ENCODE measurements around the gene POLR2L.
A peak's percentile ranks its signal among the peaks of the same experiment; 100 is the strongest.

POLR2L gene

DNA sequence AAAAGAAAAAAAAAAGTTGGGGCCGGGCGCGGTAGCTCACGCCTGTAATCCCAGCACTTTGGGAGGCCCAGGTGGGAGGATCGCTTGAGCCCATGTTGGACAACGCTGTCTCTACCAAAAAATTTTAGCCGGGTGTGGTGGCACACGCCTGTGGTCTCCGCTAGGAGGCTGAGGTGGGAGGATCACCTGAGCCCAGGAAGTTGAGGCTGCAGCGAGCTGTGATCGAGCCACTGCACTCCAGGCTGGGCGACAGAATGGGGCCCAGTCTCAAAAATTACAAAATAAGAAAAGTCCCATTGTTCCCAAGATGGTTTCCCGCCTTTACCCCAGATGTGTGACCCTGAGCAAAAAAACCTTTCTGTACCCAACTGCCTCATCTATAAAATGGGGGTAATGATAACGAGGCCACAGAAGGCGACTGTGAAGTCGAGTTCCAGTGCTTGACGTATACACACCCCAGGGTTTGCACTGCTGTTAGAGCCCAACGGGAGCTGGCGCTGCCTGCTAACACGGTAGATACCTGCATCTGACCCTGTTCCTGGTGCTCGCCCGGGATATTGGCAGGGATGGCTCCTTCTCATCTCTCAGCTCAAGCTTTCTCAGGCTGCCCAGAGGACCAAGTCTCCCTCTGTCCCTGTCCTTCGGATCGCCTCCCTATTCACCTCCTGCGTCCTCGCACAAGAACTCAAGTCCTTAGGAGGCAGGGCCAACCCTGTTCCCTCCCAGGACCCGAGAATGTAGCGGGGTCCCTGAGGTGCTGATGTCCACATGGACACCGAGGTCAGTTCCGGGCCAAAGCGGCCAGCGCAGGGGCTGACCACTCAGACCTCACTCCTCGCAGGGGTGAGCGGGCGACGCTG is 33.7 kb downstream of the POLR2L start:
- no peak for DNase-seq

DNA sequence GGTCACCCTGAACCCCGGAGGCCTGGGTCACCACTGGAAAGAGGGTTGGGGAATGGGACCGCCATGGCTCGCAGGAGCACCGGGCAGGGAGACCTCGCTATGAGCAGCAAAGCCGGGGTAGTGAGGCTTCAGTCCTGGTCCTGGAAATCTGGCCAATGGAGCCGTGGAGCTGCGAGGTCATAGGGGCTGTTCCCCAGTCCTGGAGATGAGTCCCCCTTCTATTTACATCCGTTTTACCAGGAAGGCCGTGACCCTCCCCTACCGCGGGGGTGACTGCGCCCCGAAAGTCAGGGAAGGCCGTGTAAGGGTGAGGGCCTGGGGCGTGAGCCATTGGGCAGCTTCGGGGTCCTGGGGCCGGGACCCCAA is 37.7 kb downstream of the POLR2L start:
- DNase-seq = no peak

- no peak for DNase-seq
Measured at GRCh38 chr11:803770-804598, 38.3 kb downstream of the POLR2L start.

GRCh38 chr11:803467-803742 is 38.9 kb downstream of the POLR2L start:
- no peak for DNase-seq

- DNase-seq = no peak
Measured at GRCh38 chr11:802693-803466, 39.4 kb downstream of the POLR2L start.

DNA sequence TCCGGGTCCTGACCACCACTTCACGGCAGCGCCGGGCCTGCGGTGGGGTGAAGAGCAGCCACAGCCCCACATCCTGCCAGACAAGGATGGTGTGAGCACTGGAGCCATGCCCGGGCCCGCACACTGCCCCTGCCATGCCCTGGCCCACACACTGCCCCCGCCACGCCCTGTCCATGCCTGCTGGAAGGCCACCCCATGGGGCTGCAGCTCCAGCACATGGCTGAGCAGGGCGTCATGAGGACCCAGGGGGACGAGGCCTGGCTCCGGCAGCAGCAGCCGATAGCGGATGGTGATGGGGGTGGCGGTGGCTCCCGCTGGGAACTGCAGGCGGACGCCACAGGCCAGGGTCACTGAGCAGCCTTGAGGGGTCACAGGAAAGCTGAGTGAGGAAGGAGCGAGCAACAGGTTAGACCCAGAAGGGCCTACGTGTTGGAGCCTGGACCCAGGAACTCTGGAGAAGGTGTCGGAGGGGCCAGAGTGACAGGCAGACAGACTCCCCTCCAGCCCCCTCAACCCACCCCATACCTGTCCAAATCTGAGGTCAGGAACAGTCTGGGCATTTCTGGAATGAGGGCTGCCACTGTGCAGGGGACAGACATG is 40.2 kb downstream of the POLR2L start:
- no peak for DNase-seq

DNA sequence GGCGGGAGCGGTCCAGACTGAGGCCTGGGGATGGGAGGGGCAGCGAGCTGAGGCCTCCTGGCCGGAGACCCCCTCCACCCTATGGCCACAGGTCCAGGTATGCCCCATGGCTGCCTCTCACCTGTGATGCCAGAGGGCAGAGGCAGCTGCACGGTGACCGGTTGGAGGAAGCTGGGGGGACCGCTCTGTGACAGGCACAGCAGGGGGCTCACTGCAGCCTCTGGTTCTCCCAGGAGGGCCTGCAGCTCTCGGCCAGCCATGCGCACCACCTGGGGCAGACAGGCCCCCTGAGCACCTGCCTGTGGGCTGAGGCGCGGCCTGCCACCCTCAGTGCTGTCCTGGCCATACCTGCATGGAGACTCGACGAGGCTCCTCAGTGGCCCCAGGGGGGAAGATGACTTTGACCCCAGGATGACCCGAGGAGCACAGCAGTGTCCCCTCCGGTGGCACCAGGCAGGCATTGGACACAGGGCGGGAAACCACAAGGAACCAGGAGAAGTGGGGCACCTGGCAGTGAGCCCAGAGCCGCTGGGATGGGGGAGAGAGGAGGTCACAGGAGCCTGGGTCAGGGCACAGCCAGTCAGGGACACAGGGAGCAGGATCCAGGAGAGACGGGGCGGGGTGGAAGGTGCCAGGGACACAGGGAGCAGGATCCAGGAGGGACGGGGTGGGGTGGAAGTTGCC is 41.1 kb downstream of the POLR2L start:
- no peak for DNase-seq

DNA sequence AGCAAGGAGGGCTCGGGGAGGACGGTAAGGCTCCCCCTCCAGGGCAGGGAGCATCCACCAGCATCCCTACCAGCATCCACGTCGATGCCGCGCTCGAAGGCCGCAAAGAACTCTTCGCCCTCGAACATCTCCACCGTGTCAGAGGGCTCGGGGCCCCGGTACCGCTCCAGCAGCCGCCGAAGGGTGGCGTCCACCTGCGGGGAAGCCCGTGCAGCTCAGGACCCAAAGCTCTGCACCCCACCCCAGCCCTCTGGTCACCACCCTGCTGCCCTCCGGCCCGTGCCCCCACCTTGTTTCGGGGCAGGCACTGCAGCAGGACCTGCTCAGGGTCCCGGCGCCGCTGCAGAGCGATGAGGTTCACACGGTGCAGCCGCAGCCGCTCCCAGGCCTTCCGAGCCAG is 41.9 kb downstream of the POLR2L start:
- DNase-seq = no peak

DNA sequence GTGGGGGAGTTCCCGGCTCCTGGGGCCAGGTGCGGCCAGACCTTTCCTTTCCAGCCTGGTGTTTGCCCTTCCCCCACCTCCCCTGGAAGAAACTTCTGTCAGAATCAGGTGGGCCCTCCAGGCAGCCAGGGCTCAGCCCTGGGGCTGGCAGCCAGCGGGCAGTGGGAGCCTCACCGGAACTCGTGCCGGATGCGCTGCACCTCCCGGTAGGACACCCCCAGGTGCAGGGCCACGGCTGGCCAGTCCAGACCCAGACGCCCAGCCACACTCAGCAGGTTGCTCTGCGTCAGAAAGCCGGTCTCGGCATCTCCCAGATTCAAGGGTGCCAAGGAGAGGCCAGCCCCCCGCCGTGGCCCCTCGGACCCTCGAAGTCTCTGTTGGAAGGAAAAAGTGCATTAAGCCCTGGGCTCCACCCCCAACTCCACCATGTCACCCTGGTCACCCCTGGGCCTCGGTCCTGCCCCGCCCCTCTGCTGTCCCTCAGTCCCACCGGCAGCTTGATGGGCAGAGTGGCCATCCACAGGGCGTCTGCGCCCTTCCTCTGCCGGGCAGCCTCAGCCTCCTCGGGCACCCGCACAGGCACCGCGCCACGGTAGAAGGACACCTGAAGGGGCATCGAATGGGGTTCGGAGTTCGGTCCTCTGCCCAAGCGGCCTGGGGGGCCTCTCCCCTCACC is 42.5 kb downstream of the POLR2L start:
- DNase-seq = no peak

DNA sequence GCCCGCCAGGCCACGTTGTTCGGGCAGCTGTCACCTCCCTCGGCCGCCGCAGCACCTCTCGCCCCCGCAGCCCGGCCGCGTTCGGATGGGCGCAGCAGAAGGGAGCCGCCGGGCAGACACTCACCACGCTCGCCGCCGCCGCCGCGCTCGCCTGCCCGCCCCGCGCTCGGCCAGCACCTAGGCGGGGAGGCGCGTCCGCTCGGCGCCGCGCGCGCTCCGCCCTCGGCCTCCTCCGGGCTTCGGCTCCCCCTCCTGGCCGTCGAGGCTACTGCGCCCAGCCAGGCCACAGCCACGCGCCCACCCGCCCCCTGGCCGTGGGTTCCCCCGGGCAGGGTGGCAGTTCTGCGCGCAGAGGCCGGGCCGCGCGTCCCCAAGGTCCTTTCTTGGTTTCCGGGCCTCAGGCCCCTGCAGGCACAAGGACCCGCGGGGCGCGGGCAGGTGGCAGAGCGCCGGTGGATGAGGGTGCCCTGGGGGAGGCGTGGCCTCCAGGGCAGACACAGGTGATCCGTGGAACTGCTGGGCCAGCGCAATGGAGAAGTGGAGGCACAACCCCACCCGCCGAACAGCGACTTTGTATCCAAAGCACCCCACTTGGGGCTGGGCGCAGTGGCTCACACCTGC is 44.1 kb downstream of the POLR2L start, which contains the start of gene SLC25A22:
Gene SLC25A22, minus strand, starts transcription at position 189 of the 621 bp plus-strand sequence. CDS start 3,275 bp downstream, outside the sequence.
- DNase-seq = peak; percentile 92

GRCh38 chr11:797296-798092 is 44.8 kb downstream of the POLR2L start:
- peak; percentile 78 for DNase-seq

GRCh38 chr11:796565-797295 is 45.6 kb downstream of the POLR2L start:
- no peak for DNase-seq

DNA sequence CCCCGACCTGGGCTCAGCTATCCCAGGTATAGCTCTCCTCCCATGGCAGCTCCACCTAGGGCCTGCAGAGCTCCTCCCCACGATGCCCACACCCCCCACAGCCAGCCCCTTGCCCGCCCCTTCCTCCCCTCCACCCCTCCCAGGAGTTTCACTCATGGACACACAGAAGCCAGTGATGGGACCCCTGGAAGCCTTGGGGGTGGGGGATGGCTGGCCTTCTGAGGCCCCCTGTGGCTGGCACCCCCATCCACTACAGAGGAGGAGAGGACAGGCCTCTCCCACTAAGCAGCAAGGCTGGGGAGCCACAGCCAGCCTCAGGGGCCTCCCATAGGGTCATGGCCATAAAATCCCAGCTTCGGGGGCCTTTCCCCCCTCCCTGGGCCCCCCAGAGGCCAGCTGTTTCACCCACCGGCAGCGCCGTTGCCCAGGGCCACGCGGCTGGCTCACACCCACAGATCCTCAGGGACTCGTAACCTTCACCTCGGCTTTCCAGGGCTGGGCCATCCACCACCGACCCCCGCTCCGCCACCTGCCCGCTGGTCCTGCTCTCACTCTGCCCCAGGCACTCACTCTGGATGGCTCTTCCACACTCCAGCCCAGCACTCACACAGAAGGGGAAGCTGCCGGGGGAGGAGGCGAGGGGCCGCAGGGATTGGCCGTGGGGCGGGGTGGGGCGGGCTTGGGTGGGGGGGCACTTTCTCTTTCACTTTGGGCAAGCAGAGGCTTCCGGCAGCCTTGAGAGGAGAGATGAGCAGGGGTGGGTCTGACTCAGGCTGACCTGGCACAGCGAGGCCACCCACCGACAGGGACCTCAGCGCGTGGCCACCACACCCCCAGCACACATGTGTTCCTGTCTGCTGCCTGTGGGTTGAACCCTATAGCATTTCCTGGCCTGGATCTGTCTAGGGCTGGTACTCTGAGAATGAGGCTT is 46.4 kb downstream of the POLR2L start:
- peak; percentile 74 for DNase-seq

DNA sequence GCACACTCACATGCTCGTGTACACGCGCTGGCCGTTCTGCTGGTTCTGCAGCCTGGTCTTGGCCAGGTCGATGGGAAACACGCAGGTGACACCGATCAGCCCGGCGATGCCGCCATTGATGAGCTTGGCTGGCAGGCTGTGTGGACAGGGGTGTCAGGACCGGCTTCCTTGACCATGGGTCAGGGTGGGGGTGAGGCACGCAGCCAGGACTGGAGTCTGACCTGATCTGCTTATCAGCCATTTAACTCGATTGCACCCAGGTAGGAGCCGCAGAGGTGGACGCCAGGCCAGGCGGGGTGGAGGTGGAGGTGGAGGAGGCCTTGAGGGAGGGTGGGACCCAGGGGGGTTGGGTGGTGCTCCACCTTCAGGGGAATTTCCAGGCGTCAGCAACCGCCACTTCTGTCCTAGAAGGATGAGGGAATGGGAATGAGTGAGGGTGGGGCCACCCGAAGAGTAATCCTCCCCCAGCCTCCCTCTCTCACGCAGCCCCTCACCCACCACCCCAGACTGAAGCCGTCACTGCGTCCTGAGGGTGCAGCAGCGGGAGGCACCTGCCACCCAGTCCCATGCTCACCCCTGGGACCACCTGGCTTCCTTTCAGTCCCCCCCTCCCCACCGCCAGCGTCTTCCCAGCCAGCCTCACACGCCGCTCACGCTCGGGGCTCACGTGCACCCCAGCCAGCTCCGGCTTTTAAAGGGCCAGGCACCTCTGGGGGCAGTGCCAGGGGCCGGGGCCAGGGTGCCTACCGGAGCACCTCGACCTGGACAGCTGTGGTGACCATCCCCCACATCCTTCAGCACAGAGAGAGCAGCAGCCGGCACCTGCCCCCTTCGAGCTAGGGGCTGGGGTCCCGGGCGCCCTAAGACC is 47.3 kb downstream of the POLR2L start:
- no peak for DNase-seq

- DNase-seq = no peak
Measured at GRCh38 chr11:794013-794765, 48.1 kb downstream of the POLR2L start.

DNA sequence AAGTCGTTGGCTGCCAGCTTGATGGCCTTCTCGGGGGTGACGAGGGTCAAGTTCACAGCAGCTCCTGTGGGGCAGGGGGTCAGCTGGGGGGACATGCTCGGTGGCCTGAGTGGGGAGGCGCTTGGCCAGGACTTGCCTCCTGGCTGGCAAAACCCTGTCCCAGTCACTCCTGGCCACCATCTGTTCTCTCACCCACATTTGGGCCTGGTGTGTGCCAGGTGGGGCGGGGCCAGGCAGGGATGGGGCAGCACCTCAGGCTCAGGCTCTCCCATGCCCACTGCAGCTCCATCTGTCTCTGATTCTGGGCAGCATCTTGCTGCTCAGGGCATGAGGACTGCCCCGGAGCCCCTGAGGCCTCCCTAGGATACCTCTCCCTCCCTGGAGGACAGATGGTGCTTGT is 48.8 kb downstream of the POLR2L start:
- no peak for DNase-seq

DNA sequence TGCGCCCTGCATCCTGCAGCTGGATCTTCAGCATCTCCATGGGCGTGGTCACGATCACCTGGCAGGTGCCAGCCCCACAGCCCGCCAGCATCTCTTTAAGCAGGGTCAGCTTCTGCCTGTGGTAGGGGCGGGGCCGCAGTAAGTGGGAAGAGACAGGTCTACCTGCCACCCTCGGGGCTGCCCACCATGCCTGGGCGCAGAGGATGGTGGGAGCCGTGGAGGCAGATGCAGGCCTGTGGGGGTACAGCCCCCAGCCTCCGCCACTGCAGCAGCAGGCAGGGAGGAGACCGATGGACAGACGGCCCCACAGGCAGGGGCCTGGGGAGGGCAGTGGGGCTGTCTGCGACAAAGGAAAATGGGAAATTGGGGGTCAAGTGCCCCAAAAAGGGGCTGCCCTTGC is 49.5 kb downstream of the POLR2L start:
- DNase-seq = no peak

Measured in activated CD4-positive, CD25-positive, alpha-beta regulatory T cell treated with anti-CD3 and anti-CD28 coated beads, Interleukin-2, amount 50 U/mL, for 72 hours (primary cell).